GM21576 (cell line): ENCODE data around the gene DUOX1.

Source experiments
- ATAC-seq: cut with Tn5 transposase; IDR thresholded peaks from one replicate; pipeline ENCODE4 v1.9.1; 2021; ENCODE audit warnings: mild to moderate bottlenecking, moderate library complexity; ENCODE audit not compliant: unreplicated experiment

The DUOX1 gene

GRCh38 chr15:45139770-45140169, 10.0 kb downstream of the DUOX1 start:
- ATAC-seq: no peak

- ATAC-seq: no peak
Observed at GRCh38 chr15:45140557-45141250, 10.9 kb downstream of the DUOX1 start.

GRCh38 chr15:45141386-45141785, 11.6 kb downstream of the DUOX1 start:
- no peak for ATAC-seq

GRCh38 chr15:45143056-45143455, 13.3 kb downstream of the DUOX1 start:
- no peak for ATAC-seq

GRCh38 chr15:45143946-45144345, 14.2 kb downstream of the DUOX1 start:
- no peak for ATAC-seq

GRCh38 chr15:45144775-45145174, 15.0 kb downstream of the DUOX1 start:
- no peak for ATAC-seq

- no peak for ATAC-seq
Observed at GRCh38 chr15:45146405-45146804, 16.6 kb downstream of the DUOX1 start.

GRCh38 chr15:45147606-45148005, 17.8 kb downstream of the DUOX1 start:
- ATAC-seq: no peak

- ATAC-seq: no peak
Observed at GRCh38 chr15:45148076-45149059, 18.6 kb downstream of the DUOX1 start.

GRCh38 chr15:45149060-45149459, 19.3 kb downstream of the DUOX1 start:
- no peak for ATAC-seq

- ATAC-seq: no peak
Observed at GRCh38 chr15:45150481-45150880, 20.7 kb downstream of the DUOX1 start.

- ATAC-seq: no peak
Observed at GRCh38 chr15:45150997-45151396, 21.2 kb downstream of the DUOX1 start.

- no peak for ATAC-seq
Observed at GRCh38 chr15:45151998-45152828, 22.4 kb downstream of the DUOX1 start.

GRCh38 chr15:45155739-45156138, 25.9 kb downstream of the DUOX1 start:
- no peak for ATAC-seq

GRCh38 chr15:45156744-45157455, 27.1 kb downstream of the DUOX1 start:
- no peak for ATAC-seq

- no peak for ATAC-seq
Observed at GRCh38 chr15:45157974-45158373, 28.2 kb downstream of the DUOX1 start.

- no peak for ATAC-seq
Observed at GRCh38 chr15:45161666-45162065, 31.9 kb downstream of the DUOX1 start.

GRCh38 chr15:45162771-45163507, 33.1 kb downstream of the DUOX1 start:
- ATAC-seq: no peak

GRCh38 chr15:45163508-45163856, 33.7 kb downstream of the DUOX1 start:
- no peak for ATAC-seq

GRCh38 chr15:45164914-45165313, 35.1 kb downstream of the DUOX1 start:
- ATAC-seq: no peak
